Stimulated activated naive CD8-positive, alpha-beta T cell treated with anti-CD3 and anti-CD28 coated beads, Interleukin-15, Interleukin-2, amounts not matched to agents 100 ng/mL and 50 ng/mL, for 24 hours (primary cell): ENCODE data around the gene ZBTB37.
A peak's percentile ranks its signal among the peaks of the same experiment; 100 is the strongest.
"Not testable (repeated sequence)": the region's sequence is repeated elsewhere in the genome, so short reads cannot be mapped to it uniquely, and the experiment has no call there.

Experiments used
- H3K27ac Mint-ChIP-seq: one replicate; pipeline ENCODE4 v1.8.0; 2021; ENCODE audit warnings: mild to moderate bottlenecking, mixed read lengths
- H3K27me3 Mint-ChIP-seq: one replicate; pipeline ENCODE4 v1.8.0; 2021; ENCODE audit warnings: mixed read lengths
- H3K36me3 Mint-ChIP-seq: one replicate; pipeline ENCODE4 v1.8.0; 2021; ENCODE audit warnings: low read depth, mixed read lengths
- H3K4me1 Mint-ChIP-seq: one replicate; pipeline ENCODE4 v1.8.0; 2021; ENCODE audit warnings: low read depth, mixed read lengths
- H3K4me3 Mint-ChIP-seq: one replicate; pipeline ENCODE4 v1.8.0; 2021; ENCODE audit warnings: mild to moderate bottlenecking, mixed read lengths
- H3K9me3 Mint-ChIP-seq: one replicate; pipeline ENCODE4 v1.8.0; 2021; ENCODE audit warnings: mixed read lengths

ZBTB37 gene

GRCh38 chr1:173915596-173915995 lies 47.4 kb downstream of the ZBTB37 start:
- Mint-ChIP-seq H3K4me1 (no peaks in the 10 kb centered on the region), H3K9me3 (no peaks in the 10 kb centered on the region), H3K36me3 (no peaks in the 10 kb centered on the region), H3K27me3 (no peaks in the 10 kb centered on the region), H3K27ac (no peak overlapping the region), H3K4me3 (no peak overlapping the region)

GRCh38 chr1:173916667-173917066 lies 48.5 kb downstream of the ZBTB37 start:
- H3K27ac Mint-ChIP-seq = no peak overlapping the region

GRCh38 chr1:173917149-173917548 lies 49.0 kb downstream of the ZBTB37 start, which contains the start of gene SERPINC1:
Gene SERPINC1, minus strand, starts transcription at chr1:173917327. Its CDS starts 68 bp downstream, at chr1:173917259.
- H3K9me3 Mint-ChIP-seq = no peaks in the 10 kb centered on the region
- no peak within 1 kb of the TSS for H3K27ac Mint-ChIP-seq

More at GRCh38 chr1:173916667-173917066, 48.5 kb downstream of the ZBTB37 start:
- Mint-ChIP-seq H3K4me3 (no peak overlapping the region), H3K27me3 (no peaks in the 10 kb centered on the region), H3K4me1 (no peaks in the 10 kb centered on the region), H3K9me3 (no peaks in the 10 kb centered on the region), H3K36me3 (no peaks in the 10 kb centered on the region)

GRCh38 chr1:173917635-173918493 lies 49.7 kb downstream of the ZBTB37 start:
- Mint-ChIP-seq H3K27me3 (no peaks in the 10 kb centered on the region), H3K27ac (no peak overlapping the region), H3K36me3 (no peaks in the 10 kb centered on the region), H3K9me3 (no peaks in the 10 kb centered on the region), H3K4me3 (no peak overlapping the region), H3K4me1 (no peaks in the 10 kb centered on the region)

More at GRCh38 chr1:173917149-173917548, 49.0 kb downstream of the ZBTB37 start, which contains the start of gene SERPINC1:
- Mint-ChIP-seq H3K27me3 (no peaks in the 10 kb centered on the region), H3K4me1 (no peaks in the 10 kb centered on the region), H3K4me3 (no peak within 1 kb of the TSS), H3K36me3 (no peaks in the 10 kb centered on the region)

- Mint-ChIP-seq H3K27ac (no peak overlapping the region), H3K4me1 (no peaks in the 10 kb centered on the region), H3K9me3 (no peaks in the 10 kb centered on the region)
Observed at GRCh38 chr1:173920861-173921260, 52.7 kb downstream of the ZBTB37 start.

GRCh38 chr1:173925306-173926242 lies 57.4 kb downstream of the ZBTB37 start:
- no peaks in the 10 kb centered on the region for H3K27me3 Mint-ChIP-seq
- H3K4me3 Mint-ChIP-seq = no peak overlapping the region
- no peaks in the 10 kb centered on the region for H3K9me3 Mint-ChIP-seq
- no peaks in the 10 kb centered on the region for H3K4me1 Mint-ChIP-seq
- no peak overlapping the region for H3K27ac Mint-ChIP-seq
- no peaks in the 10 kb centered on the region for H3K36me3 Mint-ChIP-seq

More at GRCh38 chr1:173920861-173921260, 52.7 kb downstream of the ZBTB37 start:
- Mint-ChIP-seq H3K36me3 (no peaks in the 10 kb centered on the region), H3K4me3 (no peak overlapping the region), H3K27me3 (no peaks in the 10 kb centered on the region)

- H3K4me3 Mint-ChIP-seq, H3K9me3 Mint-ChIP-seq, H3K27me3 Mint-ChIP-seq, H3K27ac Mint-ChIP-seq: not testable (repeated sequence)
- H3K36me3 Mint-ChIP-seq = peaks cover 28% of the 10 kb centered on the region
- H3K4me1 Mint-ChIP-seq = peaks cover 17% of the 10 kb centered on the region
Observed at GRCh38 chr1:173930541-173930940, 62.4 kb downstream of the ZBTB37 start.

- Mint-ChIP-seq H3K27me3 (no peaks in the 10 kb centered on the region), H3K9me3 (no peaks in the 10 kb centered on the region), H3K4me1 (peaks cover 17% of the 10 kb centered on the region), H3K4me3 (no peak overlapping the region), H3K27ac (peak overlapping the region; percentile 68), H3K36me3 (peaks cover 52% of the 10 kb centered on the region)
Observed at GRCh38 chr1:173934440-173934839, 66.3 kb downstream of the ZBTB37 start.

- Mint-ChIP-seq H3K4me1 (peaks cover 16% of the 10 kb centered on the region), H3K9me3 (no peaks in the 10 kb centered on the region), H3K4me3 (no peak overlapping the region), H3K27me3 (no peaks in the 10 kb centered on the region), H3K36me3 (peaks cover 54% of the 10 kb centered on the region), H3K27ac (no peak overlapping the region)
Observed at GRCh38 chr1:173937062-173937461, 68.9 kb downstream of the ZBTB37 start.

- Mint-ChIP-seq H3K4me1 (no peaks in the 10 kb centered on the region), H3K27me3 (no peaks in the 10 kb centered on the region), H3K36me3 (peaks cover 57% of the 10 kb centered on the region), H3K4me3 (no peak overlapping the region), H3K27ac (no peak overlapping the region), H3K9me3 (no peaks in the 10 kb centered on the region)
Observed at GRCh38 chr1:173946380-173946921, 78.3 kb downstream of the ZBTB37 start.

GRCh38 chr1:173948594-173948993 lies 80.4 kb downstream of the ZBTB37 start:
- H3K9me3 Mint-ChIP-seq = no peaks in the 10 kb centered on the region
- H3K4me1 Mint-ChIP-seq = peaks cover 14% of the 10 kb centered on the region
- H3K4me3 Mint-ChIP-seq = no peak overlapping the region
- no peak overlapping the region for H3K27ac Mint-ChIP-seq
- no peaks in the 10 kb centered on the region for H3K27me3 Mint-ChIP-seq
- peaks cover 62% of the 10 kb centered on the region for H3K36me3 Mint-ChIP-seq
